Heart left ventricle (tissue), 13 donors: Measurements from ENCODE around the gene OR1D5.

Source experiments
- POLR2A ChIP-seq, 2 donors: fragments of 450-650 bp; IDR thresholded peaks; one replicate each; pipeline ENCODE4 v1.6.1; 2017; ENCODE audit warnings: antibody characterized with exemption in 2 of 2, mild to moderate bottlenecking in 2 of 2, moderate library complexity in 2 of 2
- TF ChIP-seq, protein P1 (sequence below), 12 donors: fragments of 200-600 bp; sonication (generic) in 4 of 12; IDR thresholded peaks; one replicate each; pipeline versions ENCODE4 v1.5.0 to v1.8.0; 2018 to 2022; ENCODE audit warnings: antibody characterized with exemption in 12 of 12, mild to moderate bottlenecking in 5 of 12
- donor health status: ischemic (EF 13 %, LVEDD 7.1; RV severe dilation, severe dysfunction).
- donor health status: DM: no; HTN: yes; CAD: no.
- donor health status: DM: no; HTN: no; CAD: no.
- donor health status: ischemic (EF 25% LVEDD 6.9; RV normal size, moderate dysfunction).
- donor health status: ischemic (EF 25% LVEDD 5.7; RV mildly dilated, moderate dysfunction).
- donor health status: ischemic (EF 35%, LVEDD 5.7; RV mildly dilated, moderate dysfunction).
- donor health status: nonischemic (EF 11% LVEDD 7.7; RV severe dilation, severe dysfunction).
- donor health status: DM: yes; HTN: yes; CAD: no.
- donor health status: PGD.
- donor health status: ischemic (EF 29% LVEDD 5.4; RV normal size, mild dysfunction).
- donor health status: nonischemic (EF 23%, LVEDD 6.1; RV moderate dilation, normal function).

DNA sequence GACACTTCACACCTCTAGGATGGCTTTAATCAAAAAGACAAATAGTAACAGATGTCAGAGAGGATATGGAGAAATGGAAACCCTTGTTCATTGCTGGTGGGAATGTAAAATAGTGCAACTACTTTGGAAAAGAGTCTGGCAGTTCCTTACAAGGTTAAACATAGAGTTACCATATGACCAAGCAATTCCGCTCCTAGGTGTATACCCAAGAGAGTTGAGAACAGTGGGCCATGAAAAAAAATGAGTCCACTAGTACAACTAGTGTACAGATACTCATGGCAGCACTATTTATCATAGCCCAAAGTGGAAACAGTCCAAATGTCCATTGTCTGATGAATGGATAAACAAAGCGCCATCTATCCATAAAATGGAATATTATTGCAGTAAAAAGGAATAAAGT, 39.1 kb downstream of the OR1D5 start:
- TF ChIP-seq POLR2A (IDR thresholded peaks at IDR 0.05) = no peak
- TF ChIP-seq, protein P1, sequence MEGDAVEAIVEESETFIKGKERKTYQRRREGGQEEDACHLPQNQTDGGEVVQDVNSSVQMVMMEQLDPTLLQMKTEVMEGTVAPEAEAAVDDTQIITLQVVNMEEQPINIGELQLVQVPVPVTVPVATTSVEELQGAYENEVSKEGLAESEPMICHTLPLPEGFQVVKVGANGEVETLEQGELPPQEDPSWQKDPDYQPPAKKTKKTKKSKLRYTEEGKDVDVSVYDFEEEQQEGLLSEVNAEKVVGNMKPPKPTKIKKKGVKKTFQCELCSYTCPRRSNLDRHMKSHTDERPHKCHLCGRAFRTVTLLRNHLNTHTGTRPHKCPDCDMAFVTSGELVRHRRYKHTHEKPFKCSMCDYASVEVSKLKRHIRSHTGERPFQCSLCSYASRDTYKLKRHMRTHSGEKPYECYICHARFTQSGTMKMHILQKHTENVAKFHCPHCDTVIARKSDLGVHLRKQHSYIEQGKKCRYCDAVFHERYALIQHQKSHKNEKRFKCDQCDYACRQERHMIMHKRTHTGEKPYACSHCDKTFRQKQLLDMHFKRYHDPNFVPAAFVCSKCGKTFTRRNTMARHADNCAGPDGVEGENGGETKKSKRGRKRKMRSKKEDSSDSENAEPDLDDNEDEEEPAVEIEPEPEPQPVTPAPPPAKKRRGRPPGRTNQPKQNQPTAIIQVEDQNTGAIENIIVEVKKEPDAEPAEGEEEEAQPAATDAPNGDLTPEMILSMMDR (IDR thresholded peaks at IDR 0.05) = no peak
